Measurements from ENCODE around the gene RAPH1.

- TF ChIP-seq CTCF (IDR thresholded peaks at IDR 0.05; ENCODE audit: low read depth, low read length): no peak
- TF ChIP-seq POLR2A (IDR thresholded peaks at IDR 0.05; ENCODE audit: extremely low read depth, insufficient read length): no peak
- TF ChIP-seq MAX (IDR thresholded peaks at IDR 0.05; ENCODE audit: low read depth, low read length): no peak
Measured at GRCh38 chr2:203548887-203549286, 13.8 kb upstream of the RAPH1 start.

Data from NB4 (cell line).